Liver (tissue), 9 donors: Measurements from ENCODE around the gene NEUROG1. TPM values are rescaled to one million over a fixed set of nuclear protein-coding genes. Genes with fewer than 3 reads are reported as not detected.

Experiments used
- DNase-seq: peaks from one replicate; pipeline ENCODE4 v3.0.0-alpha.2; 2017; ENCODE audit warnings: low spot score
- H3K27ac ChIP-seq, 2 donors: one replicate each; pipeline ENCODE4 v1.7.0; 2013; ENCODE audit warnings: inconsistent platforms in 2 of 2, low read length in 2 of 2, control low read depth in 1 of 2, low read depth in 1 of 2, mild to moderate bottlenecking in 1 of 2
- H3K27me3 ChIP-seq, 4 donors: one replicate each; pipeline versions ENCODE4 v1.6.1 to v1.7.0; 2013; ENCODE audit warnings: low read length in 3 of 4, inconsistent platforms in 1 of 4, mild to moderate bottlenecking in 1 of 4, moderate library complexity in 1 of 4; ENCODE audit not compliant: control insufficient read depth in 4 of 4, insufficient read depth in 4 of 4
- H3K36me3 ChIP-seq, 4 donors: one replicate each; pipeline versions ENCODE4 v1.6.1 to v1.7.0; 2013; ENCODE audit warnings: low read length in 3 of 4, mild to moderate bottlenecking in 3 of 4, low read depth in 1 of 4, moderate library complexity in 1 of 4; ENCODE audit not compliant: control insufficient read depth in 4 of 4, insufficient read depth in 3 of 4
- H3K4me1 ChIP-seq, 4 donors: one replicate each; pipeline versions ENCODE4 v1.6.1 to v1.7.0; 2013; ENCODE audit warnings: low read length in 3 of 4, mild to moderate bottlenecking in 3 of 4, moderate library complexity in 1 of 4; ENCODE audit not compliant: control insufficient read depth in 4 of 4, insufficient read depth in 4 of 4
- H3K4me3 ChIP-seq, 3 donors: one replicate each; pipeline versions ENCODE4 v1.6.1 to v1.7.0; 2013; ENCODE audit warnings: low read length in 3 of 3, control low read depth in 1 of 3, low read depth in 1 of 3, mild to moderate bottlenecking in 1 of 3
- H3K9ac ChIP-seq, 2 donors: one replicate each; pipeline ENCODE4 v1.7.0; 2013; ENCODE audit warnings: low read length in 2 of 2, mild to moderate bottlenecking in 2 of 2, moderate library complexity in 2 of 2, control low read depth in 1 of 2, low read depth in 1 of 2
- H3K9me3 ChIP-seq, 4 donors: one replicate each; pipeline versions ENCODE4 v1.6.1 to v1.7.0; 2013; ENCODE audit warnings: low read length in 3 of 4; ENCODE audit not compliant: control insufficient read depth in 4 of 4
- EGR1 ChIP-seq, 2 donors: IDR thresholded peaks; 2 replicates each; pipeline ENCODE4 v1.6.1; 2016 to 2018; ENCODE audit warnings: antibody characterized with exemption in 2 of 2, low read depth in 2 of 2
- FOXA1 ChIP-seq: IDR thresholded peaks from 2 replicates; pipeline ENCODE4 v1.6.1; 2016; ENCODE audit warnings: antibody characterized with exemption
- FOXA2 ChIP-seq: IDR thresholded peaks from 2 replicates; pipeline ENCODE4 v1.6.1; 2016; ENCODE audit warnings: antibody characterized with exemption
- GABPA ChIP-seq, 2 donors: IDR thresholded peaks in 1 of 2; conservative IDR thresholded peaks in 1 of 2; 2 replicates each; pipeline ENCODE4 v1.6.1; 2016; ENCODE audit warnings: antibody characterized with exemption in 2 of 2, mild to moderate bottlenecking in 1 of 2, moderate library complexity in 1 of 2
- HNF4G ChIP-seq: IDR thresholded peaks from 2 replicates; pipeline ENCODE4 v1.6.1; 2016; ENCODE audit warnings: antibody characterized with exemption
- NR2F2 ChIP-seq: IDR thresholded peaks from 2 replicates; pipeline ENCODE4 v1.6.1; 2016; ENCODE audit warnings: antibody characterized with exemption
- RAD21 ChIP-seq, 2 donors: IDR thresholded peaks; 2 replicates each; pipeline ENCODE4 v1.6.1; 2016; ENCODE audit warnings: antibody characterized with exemption in 2 of 2, mild to moderate bottlenecking in 2 of 2
- RXRA ChIP-seq, 2 donors: IDR thresholded peaks; 2 replicates each; pipeline ENCODE4 v1.6.1; 2017 to 2018; ENCODE audit warnings: antibody characterized with exemption in 2 of 2, mild to moderate bottlenecking in 1 of 2
- TAF1 ChIP-seq: conservative IDR thresholded peaks from 2 replicates; pipeline ENCODE4 v1.6.1; 2016; ENCODE audit warnings: antibody characterized with exemption, mild to moderate bottlenecking
- YY1 ChIP-seq: IDR thresholded peaks from 2 replicates; pipeline ENCODE4 v1.6.1; 2016; ENCODE audit warnings: antibody characterized with exemption, mild to moderate bottlenecking
- WGBS: extraction: QIAGEN DNeasy Blood & Tissue Kit; methylation state at CpG from one replicate; pipeline ENCODE4 v1.1.7; 2013; 5-methylcytosine and 5-hydroxymethylcytosine counted together
- polyA plus RNA-seq, 2 donors: library from polyadenylated mRNA; stranded (reverse) in 1 of 2; unstranded in 1 of 2; fragments of 200-250 nt in 1 of 2; fragments of >200 nt in 1 of 2; fragmentation: Nextera tagmentation in 1 of 2; extraction: Ambion mirVana in 1 of 2; gene quantifications; one replicate each; pipeline versions ENCODE4 v1.2.1 to v1.2.3, GENCODE V29; 2013 to 2015
- total RNA-seq, 2 donors: library from RNA; depleted of rRNA; stranded (reverse); fragments of >200 nt; gene quantifications; one replicate each; pipeline ENCODE4 v1.2.3, GENCODE V29; 2014
- TF ChIP-seq, protein P1 (sequence below): fragments of 150-350 bp; IDR thresholded peaks from 2 replicates; pipeline ENCODE4 v1.5.1; 2017; ENCODE audit warnings: improper control_type of control experiment, low read depth, low read length; ENCODE audit not compliant: missing input control
- TF ChIP-seq, protein P2 (sequence below): IDR thresholded peaks from 2 replicates; pipeline ENCODE4 v1.6.1; 2016; ENCODE audit warnings: antibody characterized with exemption
- TF ChIP-seq, protein P3 (sequence below): IDR thresholded peaks from 2 replicates; pipeline ENCODE4 v1.6.1; 2016; ENCODE audit warnings: antibody characterized with exemption
- TF ChIP-seq, protein P4 (sequence below): IDR thresholded peaks from 2 replicates; pipeline ENCODE4 v1.6.1; 2016; ENCODE audit warnings: antibody characterized with exemption
- donor health status: healthy.
- donor health status: healthy.
- donor health status: healthy.
- donor health status: healthy.
- donor health status: healthy.

NEUROG1 gene
- total and polyA plus RNA-seq, 4 donors = not detected

DNA sequence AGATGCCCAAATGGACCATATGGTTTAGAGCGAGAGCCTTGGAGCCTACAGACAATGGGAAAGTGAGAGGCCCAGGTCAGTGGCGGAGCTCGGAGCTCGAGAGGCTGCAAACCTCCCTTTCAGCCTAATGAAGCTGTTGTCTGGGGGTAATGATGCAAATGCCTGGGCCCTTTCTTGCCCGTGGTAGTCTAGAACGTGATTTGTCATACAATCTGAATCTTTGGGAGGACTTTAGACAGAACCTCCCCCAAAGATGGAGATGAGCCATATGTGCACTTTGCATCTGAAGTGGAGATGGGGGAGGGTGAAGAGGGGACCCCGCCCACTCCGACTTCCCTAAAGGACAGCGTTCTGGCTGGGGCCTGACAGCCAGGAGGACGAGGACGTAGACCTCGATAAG lies 10.3 kb upstream of the NEUROG1 start:
- no peak for DNase-seq
- Histone ChIP-seq H3K36me3 (no peaks in the 10 kb centered on the region), H3K27ac (no peak overlapping the region), H3K4me3 (no peak overlapping the region), H3K27me3 (peaks cover 5 to 13% (median 10%) of the 10 kb centered on the region in 4 donors), H3K9me3 (no peaks in the 10 kb centered on the region), H3K9ac (no peak overlapping the region), H3K4me1 (peaks cover 7 to 17% (median 14%) of the 10 kb centered on the region in 4 donors)
- WGBS = 53% methylated on average over 12 of the region's 12 CpGs
- TF ChIP-seq GABPA (IDR thresholded peaks at IDR 0.05 in 1 of 2, conservative IDR thresholded peaks at IDR 0.05 in 1 of 2) = no peak
- no peak for TF ChIP-seq TAF1
- TF ChIP-seq NR2F2 = no peak
- no peak for TF ChIP-seq EGR1 (IDR thresholded peaks at IDR 0.05; ENCODE audit: low read depth in 2 of 2)
- TF ChIP-seq, protein P1, sequence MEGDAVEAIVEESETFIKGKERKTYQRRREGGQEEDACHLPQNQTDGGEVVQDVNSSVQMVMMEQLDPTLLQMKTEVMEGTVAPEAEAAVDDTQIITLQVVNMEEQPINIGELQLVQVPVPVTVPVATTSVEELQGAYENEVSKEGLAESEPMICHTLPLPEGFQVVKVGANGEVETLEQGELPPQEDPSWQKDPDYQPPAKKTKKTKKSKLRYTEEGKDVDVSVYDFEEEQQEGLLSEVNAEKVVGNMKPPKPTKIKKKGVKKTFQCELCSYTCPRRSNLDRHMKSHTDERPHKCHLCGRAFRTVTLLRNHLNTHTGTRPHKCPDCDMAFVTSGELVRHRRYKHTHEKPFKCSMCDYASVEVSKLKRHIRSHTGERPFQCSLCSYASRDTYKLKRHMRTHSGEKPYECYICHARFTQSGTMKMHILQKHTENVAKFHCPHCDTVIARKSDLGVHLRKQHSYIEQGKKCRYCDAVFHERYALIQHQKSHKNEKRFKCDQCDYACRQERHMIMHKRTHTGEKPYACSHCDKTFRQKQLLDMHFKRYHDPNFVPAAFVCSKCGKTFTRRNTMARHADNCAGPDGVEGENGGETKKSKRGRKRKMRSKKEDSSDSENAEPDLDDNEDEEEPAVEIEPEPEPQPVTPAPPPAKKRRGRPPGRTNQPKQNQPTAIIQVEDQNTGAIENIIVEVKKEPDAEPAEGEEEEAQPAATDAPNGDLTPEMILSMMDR = no peak
- TF ChIP-seq FOXA2 = no peak
- TF ChIP-seq, protein P2, sequence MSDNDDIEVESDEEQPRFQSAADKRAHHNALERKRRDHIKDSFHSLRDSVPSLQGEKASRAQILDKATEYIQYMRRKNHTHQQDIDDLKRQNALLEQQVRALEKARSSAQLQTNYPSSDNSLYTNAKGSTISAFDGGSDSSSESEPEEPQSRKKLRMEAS = no peak

DNA sequence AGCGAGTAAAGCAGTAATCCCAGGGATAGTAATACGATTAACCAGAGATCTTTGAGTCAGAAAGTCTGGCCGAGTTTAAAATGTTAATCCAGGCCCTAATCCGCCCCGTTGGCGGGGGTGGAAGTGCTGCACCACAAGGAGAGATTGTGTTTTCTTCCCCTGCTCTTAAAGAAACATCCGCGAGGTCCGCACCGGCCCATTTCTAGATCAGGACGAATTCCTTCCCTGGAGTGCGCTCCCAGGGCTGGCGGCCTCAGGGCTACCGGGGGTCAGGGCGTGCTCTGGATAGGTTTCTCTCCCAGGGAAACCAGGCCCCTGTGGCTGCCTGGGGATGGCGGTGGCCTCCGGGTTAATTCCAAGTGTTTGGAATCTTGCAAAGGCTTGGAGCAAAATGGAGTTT lies 9.3 kb upstream of the NEUROG1 start:
- no peak for DNase-seq
- H3K4me3 ChIP-seq = no peak overlapping the region
- no peaks in the 10 kb centered on the region for H3K9me3 ChIP-seq
- no peak for TF ChIP-seq GABPA (IDR thresholded peaks at IDR 0.05 in 1 of 2, conservative IDR thresholded peaks at IDR 0.05 in 1 of 2)
- TF ChIP-seq RAD21 (IDR thresholded peaks at IDR 0.05) = no peak
- TF ChIP-seq RXRA (IDR thresholded peaks at IDR 0.05) = no peak
- TF ChIP-seq, protein P3, sequence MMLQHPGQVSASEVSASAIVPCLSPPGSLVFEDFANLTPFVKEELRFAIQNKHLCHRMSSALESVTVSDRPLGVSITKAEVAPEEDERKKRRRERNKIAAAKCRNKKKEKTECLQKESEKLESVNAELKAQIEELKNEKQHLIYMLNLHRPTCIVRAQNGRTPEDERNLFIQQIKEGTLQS = no peak
- TF ChIP-seq, protein P2 = no peak
- TF ChIP-seq, protein P1 = no peak
- TF ChIP-seq YY1 = no peak
- TF ChIP-seq HNF4G = no peak
- TF ChIP-seq, protein P4, sequence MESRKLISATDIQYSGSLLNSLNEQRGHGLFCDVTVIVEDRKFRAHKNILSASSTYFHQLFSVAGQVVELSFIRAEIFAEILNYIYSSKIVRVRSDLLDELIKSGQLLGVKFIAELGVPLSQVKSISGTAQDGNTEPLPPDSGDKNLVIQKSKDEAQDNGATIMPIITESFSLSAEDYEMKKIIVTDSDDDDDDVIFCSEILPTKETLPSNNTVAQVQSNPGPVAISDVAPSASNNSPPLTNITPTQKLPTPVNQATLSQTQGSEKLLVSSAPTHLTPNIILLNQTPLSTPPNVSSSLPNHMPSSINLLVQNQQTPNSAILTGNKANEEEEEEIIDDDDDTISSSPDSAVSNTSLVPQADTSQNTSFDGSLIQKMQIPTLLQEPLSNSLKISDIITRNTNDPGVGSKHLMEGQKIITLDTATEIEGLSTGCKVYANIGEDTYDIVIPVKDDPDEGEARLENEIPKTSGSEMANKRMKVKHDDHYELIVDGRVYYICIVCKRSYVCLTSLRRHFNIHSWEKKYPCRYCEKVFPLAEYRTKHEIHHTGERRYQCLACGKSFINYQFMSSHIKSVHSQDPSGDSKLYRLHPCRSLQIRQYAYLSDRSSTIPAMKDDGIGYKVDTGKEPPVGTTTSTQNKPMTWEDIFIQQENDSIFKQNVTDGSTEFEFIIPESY = no peak
- TF ChIP-seq FOXA1 = no peak
- H3K9ac ChIP-seq = no peak overlapping the region
- peaks cover 7 to 17% (median 14%) of the 10 kb centered on the region in 4 donors for H3K4me1 ChIP-seq
- H3K36me3 ChIP-seq = no peaks in the 10 kb centered on the region
- no peak overlapping the region for H3K27ac ChIP-seq
- 45% methylated on average over 17 of the region's 17 CpGs for WGBS
- peaks cover 5 to 15% (median 10%) of the 10 kb centered on the region in 4 donors for H3K27me3 ChIP-seq
